ENCODE measurements around the gene TRMT1.
A peak's percentile ranks its signal among the peaks of the same experiment; 100 is the strongest.

The TRMT1 gene

GRCh38 chr19:13153569-13154240 is 37.2 kb upstream of the TRMT1 start:
- H3K4me3 ChIP-seq (ENCODE audit: insufficient read length, low read depth) = peak overlapping the region; percentile 98
- H3K9me3 ChIP-seq (ENCODE audit: insufficient read depth, low read length) = no peaks in the 10 kb centered on the region
- peaks cover 16% of the 10 kb centered on the region for H3K36me3 ChIP-seq (ENCODE audit: insufficient read depth, insufficient read length, low read length)
- DNase-seq (ENCODE audit: low read depth, low spot score) = no peak
- peak overlapping the region; percentile 100 for H3K9ac ChIP-seq (ENCODE audit: insufficient read length, low read depth)
- no peaks in the 10 kb centered on the region for H3K27me3 ChIP-seq (ENCODE audit: insufficient read depth, insufficient read length)
- peaks cover 5% of the 10 kb centered on the region for H3K4me1 ChIP-seq (ENCODE audit: insufficient read depth, insufficient read length)
- TF ChIP-seq SUZ12 (IDR thresholded peaks at IDR 0.05; ENCODE audit: extremely low read depth, insufficient read depth, insufficient read length) (no peak), ZNF274 (IDR thresholded peaks at IDR 0.05; ENCODE audit: low read depth, low read length) (no peak), YY1 (IDR thresholded peaks at IDR 0.05; ENCODE audit: insufficient read depth, insufficient read length) (no peak)

DNA sequence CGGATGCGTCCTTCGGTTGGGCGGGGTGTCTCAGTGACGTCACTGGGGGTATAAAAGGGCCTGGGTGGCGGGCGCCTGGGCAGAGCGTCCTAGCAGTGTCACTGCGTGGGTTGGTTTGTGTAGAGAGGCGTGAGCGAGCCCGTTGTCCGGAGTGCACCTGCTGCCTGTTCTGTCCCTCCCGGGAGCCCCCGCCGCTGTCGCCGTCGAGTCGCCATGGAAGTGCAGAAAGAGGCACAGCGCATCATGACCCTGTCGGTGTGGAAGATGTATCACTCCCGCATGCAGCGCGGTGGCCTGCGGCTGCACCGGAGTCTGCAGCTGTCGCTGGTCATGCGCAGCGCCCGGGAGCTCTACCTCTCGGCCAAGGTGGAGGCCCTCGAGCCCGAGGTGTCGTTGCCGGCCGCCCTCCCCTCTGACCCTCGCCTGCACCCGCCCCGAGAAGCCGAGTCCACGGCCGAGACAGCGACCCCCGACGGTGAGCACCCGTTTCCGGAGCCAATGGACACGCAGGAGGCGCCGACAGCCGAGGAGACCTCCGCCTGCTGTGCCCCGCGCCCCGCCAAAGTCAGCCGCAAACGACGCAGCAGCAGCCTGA is 36.5 kb upstream of the TRMT1 start:
- Histone ChIP-seq H3K9me3 (ENCODE audit: insufficient read depth, low read length) (no peaks in the 10 kb centered on the region), H3K9ac (ENCODE audit: insufficient read length, low read depth) (peak overlapping the region; percentile 100), H3K4me3 (ENCODE audit: insufficient read length, low read depth) (peak overlapping the region; percentile 98), H3K27me3 (ENCODE audit: insufficient read depth, insufficient read length) (no peaks in the 10 kb centered on the region), H3K36me3 (ENCODE audit: insufficient read depth, insufficient read length, low read length) (peaks cover 16% of the 10 kb centered on the region), H3K4me1 (ENCODE audit: insufficient read depth, insufficient read length) (peaks cover 5% of the 10 kb centered on the region)
- TF ChIP-seq YY1 (IDR thresholded peaks at IDR 0.05; ENCODE audit: insufficient read depth, insufficient read length) (no peak), SUZ12 (IDR thresholded peaks at IDR 0.05; ENCODE audit: extremely low read depth, insufficient read depth, insufficient read length) (no peak), ZNF274 (IDR thresholded peaks at IDR 0.05; ENCODE audit: low read depth, low read length) (no peak)
- no peak for DNase-seq (ENCODE audit: low read depth, low spot score)

- no peaks in the 10 kb centered on the region for H3K27me3 ChIP-seq (ENCODE audit: insufficient read depth, insufficient read length)
- peaks cover 5% of the 10 kb centered on the region for H3K4me1 ChIP-seq (ENCODE audit: insufficient read depth, insufficient read length)
- H3K9ac ChIP-seq (ENCODE audit: insufficient read length, low read depth) = peak overlapping the region; percentile 100
- peak overlapping the region; percentile 98 for H3K4me3 ChIP-seq (ENCODE audit: insufficient read length, low read depth)
- peaks cover 16% of the 10 kb centered on the region for H3K36me3 ChIP-seq (ENCODE audit: insufficient read depth, insufficient read length, low read length)
- no peak for TF ChIP-seq SUZ12 (IDR thresholded peaks at IDR 0.05; ENCODE audit: extremely low read depth, insufficient read depth, insufficient read length)
- no peak for TF ChIP-seq ZNF274 (IDR thresholded peaks at IDR 0.05; ENCODE audit: low read depth, low read length)
- TF ChIP-seq YY1 (IDR thresholded peaks at IDR 0.05; ENCODE audit: insufficient read depth, insufficient read length) = no peak
- no peaks in the 10 kb centered on the region for H3K9me3 ChIP-seq (ENCODE audit: insufficient read depth, low read length)
- DNase-seq (ENCODE audit: low read depth, low spot score) = peak; percentile 93
Measured at GRCh38 chr19:13152356-13152973, 35.9 kb upstream of the TRMT1 start.

DNA sequence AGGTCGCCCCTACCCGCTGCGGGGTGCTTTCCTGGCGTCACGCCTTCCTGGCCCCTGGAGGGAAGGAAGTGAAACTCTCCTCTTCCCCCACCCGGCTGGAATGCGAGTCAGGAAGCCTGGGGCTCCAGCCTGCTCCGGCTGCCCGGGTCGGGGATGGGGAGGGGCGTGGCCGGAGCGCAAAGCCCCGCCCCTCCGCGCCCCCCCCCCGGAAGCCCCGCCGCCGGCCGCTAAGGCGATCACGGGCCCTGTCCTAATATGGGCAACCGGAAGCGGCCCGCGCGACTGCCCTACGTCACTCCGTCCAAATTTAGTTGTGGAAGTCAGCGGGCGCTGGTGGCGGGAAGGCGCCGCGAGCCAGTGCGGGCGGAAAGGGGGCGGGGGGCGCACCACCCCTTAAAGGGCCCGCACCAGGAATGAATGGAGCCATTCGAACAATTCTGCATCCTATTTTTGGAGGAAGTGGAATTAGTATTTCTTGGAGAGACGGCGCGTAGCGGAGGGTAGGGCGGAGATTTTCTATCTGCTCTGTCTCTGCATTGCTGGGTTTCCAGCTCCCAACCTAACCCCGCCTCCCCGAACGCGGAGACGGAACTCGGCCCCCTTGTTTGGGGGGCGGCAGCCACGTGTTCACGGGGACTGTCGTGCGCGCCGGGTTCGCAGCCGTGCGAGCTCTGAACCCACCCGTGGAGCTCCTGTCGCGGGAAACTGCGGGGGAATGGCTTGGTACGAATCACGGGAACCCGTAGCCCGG is 35.2 kb upstream of the TRMT1 start:
- peaks cover 16% of the 10 kb centered on the region for H3K36me3 ChIP-seq (ENCODE audit: insufficient read depth, insufficient read length, low read length)
- TF ChIP-seq ZNF274 (IDR thresholded peaks at IDR 0.05; ENCODE audit: low read depth, low read length) = no peak
- TF ChIP-seq YY1 (IDR thresholded peaks at IDR 0.05; ENCODE audit: insufficient read depth, insufficient read length) = no peak
- no peak for TF ChIP-seq SUZ12 (IDR thresholded peaks at IDR 0.05; ENCODE audit: extremely low read depth, insufficient read depth, insufficient read length)
- H3K9me3 ChIP-seq (ENCODE audit: insufficient read depth, low read length) = no peaks in the 10 kb centered on the region

GRCh38 chr19:13150931-13151604 is 34.5 kb upstream of the TRMT1 start:
- H3K4me3 ChIP-seq (ENCODE audit: insufficient read length, low read depth) = peak overlapping the region; percentile 83
- H3K9ac ChIP-seq (ENCODE audit: insufficient read length, low read depth) = peak overlapping the region; percentile 98
- TF ChIP-seq YY1 (IDR thresholded peaks at IDR 0.05; ENCODE audit: insufficient read depth, insufficient read length) (peak; percentile 34), ZNF274 (IDR thresholded peaks at IDR 0.05; ENCODE audit: low read depth, low read length) (no peak)
- H3K4me1 ChIP-seq (ENCODE audit: insufficient read depth, insufficient read length) = peaks cover 3% of the 10 kb centered on the region
- H3K27me3 ChIP-seq (ENCODE audit: insufficient read depth, insufficient read length) = no peaks in the 10 kb centered on the region
- no peaks in the 10 kb centered on the region for H3K9me3 ChIP-seq (ENCODE audit: insufficient read depth, low read length)
- peaks cover 16% of the 10 kb centered on the region for H3K36me3 ChIP-seq (ENCODE audit: insufficient read depth, insufficient read length, low read length)
- no peak for DNase-seq (ENCODE audit: low read depth, low spot score)

More for the DNA sequence above, 35.2 kb upstream of the TRMT1 start:
- peak overlapping the region; percentile 100 for H3K9ac ChIP-seq (ENCODE audit: insufficient read length, low read depth)
- peak; percentile 96 for DNase-seq (ENCODE audit: low read depth, low spot score)
- no peaks in the 10 kb centered on the region for H3K27me3 ChIP-seq (ENCODE audit: insufficient read depth, insufficient read length)
- H3K4me1 ChIP-seq (ENCODE audit: insufficient read depth, insufficient read length) = peaks cover 3% of the 10 kb centered on the region
- peak overlapping the region; percentile 98 for H3K4me3 ChIP-seq (ENCODE audit: insufficient read length, low read depth)

DNA sequence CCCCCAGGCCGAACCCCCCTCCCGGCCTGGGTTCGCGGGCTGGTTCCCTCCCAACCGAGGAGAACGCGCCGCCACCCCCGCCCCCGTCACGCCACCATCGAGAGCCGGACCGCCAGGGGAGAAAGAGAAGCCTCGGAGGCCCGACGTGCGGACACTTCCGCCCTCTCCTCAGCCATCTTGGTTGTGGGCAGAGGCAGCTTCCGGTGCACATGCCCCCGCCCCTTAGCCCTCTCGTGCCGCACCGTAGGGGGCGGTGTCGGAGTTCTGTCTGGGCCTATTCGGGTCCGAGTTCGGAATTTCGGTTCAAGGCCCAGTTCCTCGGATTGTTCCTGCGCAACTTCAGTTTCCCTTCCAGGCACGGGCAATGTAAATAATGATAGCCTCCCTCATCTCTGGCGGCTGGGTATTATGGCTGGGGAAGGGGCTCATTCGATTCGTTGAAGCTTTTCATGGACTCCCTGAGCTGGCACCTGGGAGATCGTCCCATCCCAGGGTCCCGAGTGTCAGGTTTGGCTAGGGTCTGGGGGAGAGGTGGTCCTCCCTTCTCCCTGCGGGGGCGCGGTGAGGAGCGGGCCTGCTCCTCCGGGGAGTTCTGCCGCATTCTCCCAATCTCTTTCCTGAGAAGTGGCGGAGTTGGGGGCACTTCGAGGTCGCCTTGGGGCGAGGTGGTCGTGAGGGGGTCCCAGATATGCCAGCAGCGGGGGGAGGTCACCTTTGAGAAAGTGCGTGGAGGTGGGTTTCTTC is 33.8 kb upstream of the TRMT1 start, which contains the start of the genes IER2 and STX10:
IER2 (plus strand) TSS at position 225 of the 744 bp plus-strand sequence. CDS start 2,776 bp downstream, outside the sequence.
STX10 (minus strand) TSS at position 189 of the 744 bp plus-strand sequence. CDS start 202 bp downstream, outside the sequence.
- H3K9me3 ChIP-seq (ENCODE audit: insufficient read depth, low read length) = no peaks in the 10 kb centered on the region
- H3K9ac ChIP-seq (ENCODE audit: insufficient read length, low read depth) = peak within 1 kb of the TSS; percentile 98
- peaks cover 17% of the 10 kb centered on the region for H3K36me3 ChIP-seq (ENCODE audit: insufficient read depth, insufficient read length, low read length)
- H3K4me3 ChIP-seq (ENCODE audit: insufficient read length, low read depth) = peak within 1 kb of the TSS; percentile 83
- TF ChIP-seq YY1 (IDR thresholded peaks at IDR 0.05; ENCODE audit: insufficient read depth, insufficient read length) (peak; percentile 97), ZNF274 (IDR thresholded peaks at IDR 0.05; ENCODE audit: low read depth, low read length) (no peak), SUZ12 (IDR thresholded peaks at IDR 0.05; ENCODE audit: extremely low read depth, insufficient read depth, insufficient read length) (no peak)
- peak; percentile 85 for DNase-seq (ENCODE audit: low read depth, low spot score)
- H3K4me1 ChIP-seq (ENCODE audit: insufficient read depth, insufficient read length) = peaks cover 3% of the 10 kb centered on the region
- H3K27me3 ChIP-seq (ENCODE audit: insufficient read depth, insufficient read length) = no peaks in the 10 kb centered on the region
